GM21825 (cell line): ENCODE results near the gene HMGA1.
A peak's percentile ranks its signal among the peaks of the same experiment; 100 is the strongest.

Experiments
- ATAC-seq: cut with Tn5 transposase; IDR thresholded peaks from one replicate; pipeline ENCODE4 v1.9.1; 2021; ENCODE audit warnings: mild to moderate bottlenecking, moderate library complexity; ENCODE audit not compliant: unreplicated experiment

The HMGA1 gene

DNA sequence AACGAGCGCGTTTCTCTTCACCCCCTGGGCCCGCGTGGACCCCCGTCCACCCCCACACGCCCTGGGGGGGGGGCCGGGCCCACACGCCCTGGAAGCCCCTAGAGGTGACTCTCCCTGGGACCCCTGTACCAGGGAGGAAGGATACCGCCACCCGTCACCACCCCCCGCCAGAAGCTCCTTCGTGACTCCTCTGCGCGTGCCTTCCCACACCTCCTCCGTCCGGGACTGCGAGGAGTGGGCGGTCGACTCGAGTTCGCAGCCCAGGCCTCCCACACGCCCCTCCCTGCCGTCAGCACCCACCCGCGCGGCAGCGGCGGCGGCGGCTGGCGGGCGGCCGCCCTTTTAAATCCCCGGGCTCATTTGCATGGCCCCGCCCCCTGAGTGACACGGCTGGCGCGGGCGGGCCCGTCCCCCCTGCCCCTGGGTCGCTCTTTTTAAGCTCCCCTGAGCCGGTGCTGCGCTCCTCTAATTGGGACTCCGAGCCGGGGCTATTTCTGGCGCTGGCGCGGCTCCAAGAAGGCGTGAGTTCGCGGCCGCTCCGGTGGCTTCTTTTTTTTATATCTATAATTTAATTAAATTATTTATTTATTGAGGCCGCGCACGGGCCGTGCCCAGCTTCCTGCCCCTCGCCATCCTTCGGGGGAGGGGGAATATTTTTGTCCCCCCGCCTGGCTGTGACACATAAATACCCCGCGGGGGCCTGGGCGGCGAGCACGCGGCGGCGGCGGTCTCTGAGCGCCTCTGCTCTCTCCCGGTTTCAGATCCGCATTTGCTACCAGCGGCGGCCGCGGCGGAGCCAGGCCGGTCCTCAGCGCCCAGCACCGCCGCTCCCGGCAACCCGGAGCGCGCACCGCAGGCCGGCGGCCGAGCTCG lies at the start of gene HMGA1:
TSS of gene HMGA1 (plus strand) at position 431 of the 873 bp plus-strand sequence. CDS start 3,908 bp downstream, outside the sequence.
- ATAC-seq, result peak; percentile 57

- ATAC-seq, result no peak
These were observed 46.7 kb upstream of the HMGA1 start for GRCh38 chr6:34189806-34190503.

GRCh38 chr6:34190504-34191122 lies 46.1 kb upstream of the HMGA1 start:
- no peak for ATAC-seq

GRCh38 chr6:34194772-34195171 lies 41.9 kb upstream of the HMGA1 start:
- ATAC-seq, result no peak

DNA sequence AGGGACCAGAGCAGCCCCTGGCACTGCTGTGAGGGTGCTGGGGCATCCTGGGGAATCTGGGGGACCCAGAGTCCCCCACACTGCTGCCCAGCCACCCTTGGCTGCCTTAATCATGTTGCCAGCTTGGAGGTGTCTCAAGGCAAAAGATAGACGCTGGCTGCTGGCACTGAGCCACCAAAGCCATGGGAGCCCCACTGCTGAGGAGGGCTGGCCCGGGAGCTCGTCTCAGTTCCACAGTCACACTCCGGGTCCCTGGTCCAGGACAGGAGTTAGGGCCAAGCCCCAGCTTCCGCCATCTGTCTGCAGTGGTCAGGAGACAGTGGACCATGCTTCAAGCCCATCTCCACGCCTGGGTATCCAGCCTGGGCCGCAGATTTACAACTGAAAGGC lies 41.0 kb upstream of the HMGA1 start:
- ATAC-seq, result no peak

DNA sequence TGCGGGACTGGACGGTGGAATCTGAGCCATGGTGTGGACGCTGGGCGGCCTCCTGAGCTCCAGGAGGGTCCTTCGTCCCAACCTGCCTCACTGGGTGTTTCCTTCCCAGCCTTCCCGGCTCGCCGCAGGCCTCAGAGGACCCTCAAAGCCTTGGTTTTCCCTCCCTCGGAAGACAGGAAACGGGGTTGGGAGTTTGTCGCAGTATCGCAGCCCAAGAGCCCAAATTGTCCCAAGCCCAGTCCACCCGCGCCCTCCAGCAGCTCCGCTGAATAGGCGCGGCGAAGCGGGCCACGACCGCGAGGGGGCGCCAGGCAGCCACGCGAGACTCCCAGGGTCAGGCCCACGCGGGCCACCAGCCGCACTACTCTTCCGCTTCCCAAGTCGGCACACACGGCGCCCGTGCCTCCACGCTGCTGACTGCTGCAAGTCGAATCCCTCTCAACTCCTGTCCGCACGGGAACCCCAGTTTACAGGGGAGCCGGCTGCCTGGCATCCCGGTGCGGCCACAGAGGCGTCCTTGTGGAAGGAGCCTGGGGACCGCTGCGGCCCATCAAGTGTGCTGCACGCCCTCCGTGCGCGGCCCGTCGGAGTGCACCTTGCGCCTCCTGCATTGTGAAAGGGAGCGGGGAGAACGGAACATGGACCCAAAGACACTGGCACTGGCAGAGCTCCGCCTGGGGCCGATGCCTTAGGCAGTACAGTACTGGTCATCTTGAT lies 40.4 kb upstream of the HMGA1 start:
- ATAC-seq, result peak; percentile 80

- ATAC-seq, result no peak
These were observed 39.9 kb upstream of the HMGA1 start for GRCh38 chr6:34196833-34197195.

GRCh38 chr6:34200340-34200971 lies 36.2 kb upstream of the HMGA1 start:
- ATAC-seq, result no peak

GRCh38 chr6:34201455-34202107 lies 35.1 kb upstream of the HMGA1 start:
- ATAC-seq, result no peak

- ATAC-seq, result no peak
These were observed 34.1 kb upstream of the HMGA1 start for GRCh38 chr6:34202329-34203201.

DNA sequence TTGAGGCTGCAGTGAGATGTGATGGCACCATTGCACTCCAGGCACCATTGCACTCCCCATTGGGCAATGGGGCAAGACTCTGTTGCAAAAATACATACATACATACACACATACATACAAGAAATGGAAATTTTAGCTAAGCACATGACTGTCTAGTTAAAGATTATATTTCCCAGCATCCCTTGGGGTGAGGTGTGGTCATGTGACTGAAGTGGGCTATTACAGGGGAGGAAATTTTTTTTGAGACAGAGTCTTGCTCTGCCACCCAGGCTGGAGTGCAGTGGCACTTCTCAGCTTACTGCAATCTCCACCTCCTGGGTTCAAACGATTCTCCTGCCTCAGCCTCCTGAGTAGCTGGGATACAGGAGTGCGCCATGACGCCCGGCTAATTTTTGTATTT lies 32.0 kb upstream of the HMGA1 start:
- ATAC-seq, result no peak

DNA sequence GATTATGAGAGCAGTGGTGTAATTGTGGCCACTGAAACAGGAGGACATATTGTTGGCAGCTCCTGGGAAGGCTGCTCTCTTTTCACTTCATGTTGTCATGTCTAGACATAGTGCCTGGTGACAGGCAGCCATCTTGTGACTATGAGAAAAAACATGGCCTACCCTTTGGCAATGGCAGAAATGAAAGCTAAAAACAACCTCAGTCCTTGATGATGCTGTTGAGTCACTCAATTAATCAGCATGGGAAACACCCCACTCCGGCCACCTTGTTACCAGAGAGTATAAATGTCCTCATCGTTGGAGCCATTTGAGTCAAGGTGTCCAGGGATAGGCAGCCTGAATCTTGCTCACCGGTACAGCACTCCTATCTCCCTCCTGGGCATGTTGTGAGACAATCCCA lies 31.2 kb upstream of the HMGA1 start:
- ATAC-seq, result no peak

DNA sequence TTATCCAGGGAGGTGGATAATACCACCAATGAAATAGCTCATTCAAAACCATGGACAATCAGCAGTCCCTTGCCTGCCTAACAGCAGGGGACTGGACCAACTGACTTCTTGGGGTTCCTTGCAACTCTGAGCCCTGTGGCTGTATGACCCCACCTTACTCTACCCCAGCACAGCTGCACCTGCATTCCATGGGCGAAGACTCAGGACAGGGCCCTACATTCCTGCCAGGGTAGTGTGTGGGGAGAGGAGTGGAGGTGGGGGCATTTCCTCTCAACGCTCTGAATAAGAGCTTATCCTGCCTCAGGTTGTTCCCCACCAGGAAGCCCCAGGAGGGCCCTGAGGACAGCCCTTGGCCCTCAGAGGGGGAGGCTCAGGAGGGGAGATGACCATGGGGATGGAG lies 30.8 kb upstream of the HMGA1 start:
- ATAC-seq, result no peak

DNA sequence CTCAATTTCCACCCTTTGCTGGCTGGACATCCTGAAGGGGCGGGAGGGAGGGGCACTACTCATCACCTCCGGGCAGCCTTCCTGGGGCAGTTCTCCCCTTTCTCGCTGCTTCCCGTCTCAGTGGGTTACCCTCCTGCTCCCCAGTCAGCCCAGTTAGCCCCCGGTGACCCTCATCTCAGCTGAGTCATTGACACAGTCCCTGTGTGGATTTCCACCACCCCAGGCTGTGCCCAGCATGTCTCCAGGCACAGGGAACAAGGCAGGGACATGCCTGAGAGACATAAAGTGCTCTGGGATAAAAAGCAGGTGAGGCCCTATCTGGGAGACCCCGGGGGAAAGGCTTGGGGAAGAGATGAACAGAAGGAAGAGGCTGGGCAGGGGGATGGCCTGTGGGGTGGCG lies 29.9 kb upstream of the HMGA1 start:
- no peak for ATAC-seq

DNA sequence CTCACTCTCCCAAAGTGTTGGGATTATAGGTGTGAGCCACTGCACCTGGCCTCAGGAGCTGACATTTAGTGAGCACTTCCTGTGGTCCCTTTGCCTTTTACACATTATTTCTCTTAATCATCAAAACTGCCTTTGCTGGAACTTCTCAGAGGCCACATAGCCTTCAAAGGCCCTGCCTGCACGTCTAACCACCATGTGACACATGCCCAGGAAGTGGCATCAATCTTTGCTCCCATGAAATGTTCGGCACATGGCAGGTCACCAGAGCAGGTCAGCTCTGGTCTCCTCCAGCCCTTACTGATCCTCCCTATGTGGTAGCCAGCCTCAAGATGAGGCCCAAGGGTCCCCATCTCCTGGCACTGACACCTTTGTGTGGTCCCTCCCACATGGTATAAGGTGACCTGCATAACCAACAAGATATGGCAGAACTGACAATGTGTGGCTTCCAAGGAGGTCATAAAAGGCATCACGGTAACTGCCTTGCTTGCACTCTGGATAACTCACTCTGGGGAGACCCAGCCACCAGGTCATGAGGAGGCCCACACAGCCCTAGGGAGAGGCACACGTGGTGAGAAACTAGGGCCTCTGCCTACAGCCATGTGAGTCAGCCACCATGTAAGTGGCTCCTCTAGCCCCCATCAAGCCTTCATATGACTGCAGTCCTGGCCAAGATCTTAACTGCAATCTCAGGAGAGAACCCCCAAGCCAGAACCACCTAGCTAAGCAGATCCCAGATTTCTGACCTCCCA lies 28.8 kb upstream of the HMGA1 start:
- no peak for ATAC-seq

DNA sequence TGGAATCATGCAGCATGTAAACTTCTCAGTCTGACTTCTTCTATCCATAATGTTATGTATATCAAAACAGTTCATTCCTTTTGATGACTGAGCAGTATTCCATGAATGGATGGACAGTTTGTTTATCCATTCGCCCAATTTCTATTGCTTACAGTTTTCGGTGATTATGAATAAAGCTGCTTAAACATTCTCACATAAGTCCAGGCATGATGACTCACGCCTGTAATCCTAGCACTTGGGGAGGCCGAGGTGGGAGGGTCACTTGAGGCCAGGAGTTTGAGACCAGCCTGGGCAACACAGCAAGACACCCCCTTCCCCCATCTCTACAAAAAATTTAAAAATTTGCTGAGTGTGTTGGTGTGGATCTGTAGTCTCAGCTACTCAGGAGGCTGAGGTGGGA lies 22.9 kb upstream of the HMGA1 start:
- no peak for ATAC-seq

DNA sequence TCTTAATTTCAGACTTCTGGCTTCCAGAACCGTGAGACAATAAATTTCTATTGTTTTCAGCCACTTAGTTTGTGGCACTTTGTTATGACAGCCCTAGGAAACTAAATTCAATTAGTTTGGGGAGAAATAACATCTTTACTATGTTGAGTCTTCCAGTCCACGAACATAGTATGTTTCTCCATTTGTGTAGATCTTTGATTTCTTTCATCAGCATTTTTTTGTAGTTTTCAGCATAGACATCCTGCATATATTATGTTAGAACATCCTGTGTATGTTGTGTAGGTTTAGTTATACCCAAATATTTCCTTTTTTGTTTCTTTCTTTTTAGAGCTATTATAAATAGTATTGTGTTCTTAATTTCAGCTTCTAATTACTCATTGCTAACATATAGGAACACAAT lies 18.0 kb upstream of the HMGA1 start:
- no peak for ATAC-seq

DNA sequence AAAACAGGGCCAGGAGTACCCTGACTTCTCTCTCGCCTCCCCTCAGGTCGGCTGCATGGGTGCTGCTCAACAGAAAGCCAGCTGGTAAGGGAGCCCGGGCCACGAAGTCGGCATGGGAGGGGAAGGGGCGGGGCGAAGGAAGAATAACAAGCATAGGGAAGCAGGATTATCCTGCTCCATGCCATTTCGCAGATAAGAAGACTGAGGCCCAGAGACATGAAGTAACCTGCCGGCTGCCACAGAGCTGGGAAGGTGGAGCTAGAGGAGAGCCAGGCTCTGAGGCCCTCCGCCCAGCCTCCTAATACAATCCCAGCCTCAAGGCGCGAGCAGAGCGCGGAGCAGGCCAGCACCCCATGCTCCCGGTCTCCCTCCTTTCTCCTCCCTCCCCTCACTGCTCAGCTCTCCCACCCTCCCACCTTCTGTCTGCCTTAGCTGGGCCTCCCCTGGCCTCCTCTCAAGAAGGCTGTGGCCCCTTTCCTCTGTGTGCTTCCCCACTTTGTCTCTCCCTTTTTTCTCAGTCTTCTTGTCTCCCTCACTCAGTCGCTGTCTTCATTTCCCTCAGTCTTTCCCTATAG lies 13.2 kb upstream of the HMGA1 start:
- ATAC-seq, result peak; percentile 23
